Measurements from ENCODE around the gene TMEM60.

TMEM60 gene

GRCh38 chr7:77783545-77783944, 14.7 kb downstream of the TMEM60 start:
- TF ChIP-seq, protein P1, sequence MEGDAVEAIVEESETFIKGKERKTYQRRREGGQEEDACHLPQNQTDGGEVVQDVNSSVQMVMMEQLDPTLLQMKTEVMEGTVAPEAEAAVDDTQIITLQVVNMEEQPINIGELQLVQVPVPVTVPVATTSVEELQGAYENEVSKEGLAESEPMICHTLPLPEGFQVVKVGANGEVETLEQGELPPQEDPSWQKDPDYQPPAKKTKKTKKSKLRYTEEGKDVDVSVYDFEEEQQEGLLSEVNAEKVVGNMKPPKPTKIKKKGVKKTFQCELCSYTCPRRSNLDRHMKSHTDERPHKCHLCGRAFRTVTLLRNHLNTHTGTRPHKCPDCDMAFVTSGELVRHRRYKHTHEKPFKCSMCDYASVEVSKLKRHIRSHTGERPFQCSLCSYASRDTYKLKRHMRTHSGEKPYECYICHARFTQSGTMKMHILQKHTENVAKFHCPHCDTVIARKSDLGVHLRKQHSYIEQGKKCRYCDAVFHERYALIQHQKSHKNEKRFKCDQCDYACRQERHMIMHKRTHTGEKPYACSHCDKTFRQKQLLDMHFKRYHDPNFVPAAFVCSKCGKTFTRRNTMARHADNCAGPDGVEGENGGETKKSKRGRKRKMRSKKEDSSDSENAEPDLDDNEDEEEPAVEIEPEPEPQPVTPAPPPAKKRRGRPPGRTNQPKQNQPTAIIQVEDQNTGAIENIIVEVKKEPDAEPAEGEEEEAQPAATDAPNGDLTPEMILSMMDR (IDR thresholded peaks at IDR 0.05; ENCODE audit: low read depth, low read length): no peak
- in situ Hi-C loops (cut with HindIII; ENCODE audit: low sequenced_read_pairs): no loop called here
- no peak overlapping the region for H3K4me3 ChIP-seq (ENCODE audit: low read depth, low read length)
- no peak for DNase-seq (ENCODE audit: low read depth, low spot score)

DNA sequence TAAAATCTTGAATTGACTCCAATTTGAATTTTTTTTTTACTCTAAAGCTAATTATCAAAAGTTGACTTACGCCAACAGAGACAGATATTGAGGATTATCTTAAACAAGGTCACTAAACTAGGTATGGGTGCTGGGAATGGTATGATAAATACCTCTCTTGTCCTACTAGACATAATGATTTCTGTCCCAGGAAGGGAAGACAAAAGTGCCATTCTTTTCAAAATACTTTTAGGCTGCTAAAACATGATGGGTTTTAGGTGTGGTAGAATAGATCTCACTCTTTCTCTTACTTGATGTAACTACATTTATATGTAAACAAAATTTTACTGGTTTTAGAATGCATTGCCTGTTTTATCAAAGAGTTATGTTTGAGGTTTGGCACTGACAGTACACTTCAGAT, 15.1 kb downstream of the TMEM60 start:
- in situ Hi-C loops (cut with HindIII; ENCODE audit: low sequenced_read_pairs): no loop called here
- DNase-seq (ENCODE audit: low read depth, low spot score): no peak
- no peak overlapping the region for H3K4me3 ChIP-seq (ENCODE audit: low read depth, low read length)
- TF ChIP-seq, protein P1 (IDR thresholded peaks at IDR 0.05; ENCODE audit: low read depth, low read length): no peak

- H3K4me3 ChIP-seq (ENCODE audit: low read depth, low read length): no peak overlapping the region
- in situ Hi-C loops (cut with HindIII; ENCODE audit: low sequenced_read_pairs): no loop called here
- TF ChIP-seq, protein P1 (IDR thresholded peaks at IDR 0.05; ENCODE audit: low read depth, low read length): no peak
- no peak for DNase-seq (ENCODE audit: low read depth, low spot score)
Measured at GRCh38 chr7:77782383-77782782, 15.9 kb downstream of the TMEM60 start.

DNA sequence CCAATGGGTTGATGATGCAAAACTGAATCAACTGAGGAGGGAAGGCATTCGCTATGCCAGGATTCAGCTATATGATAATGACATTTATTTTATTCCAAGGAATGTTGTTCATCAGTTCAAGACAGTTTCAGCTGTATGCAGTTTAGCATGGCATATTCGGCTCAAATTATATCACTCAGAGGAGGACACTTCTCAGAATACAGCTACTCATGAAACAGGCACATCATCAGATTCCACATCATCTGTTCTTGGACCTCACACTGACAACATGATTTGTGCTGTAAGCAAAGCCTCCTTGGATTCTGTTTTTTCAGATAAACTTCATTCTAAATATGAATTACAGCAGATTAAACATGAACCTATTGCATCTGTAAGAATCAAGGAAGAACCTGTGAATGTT, 19.7 kb downstream of the TMEM60 start:
- in situ Hi-C loops (cut with HindIII; ENCODE audit: low sequenced_read_pairs): no loop called here
- no peak for DNase-seq (ENCODE audit: low read depth, low spot score)
- TF ChIP-seq, protein P1 (IDR thresholded peaks at IDR 0.05; ENCODE audit: low read depth, low read length): no peak
- no peak overlapping the region for H3K4me3 ChIP-seq (ENCODE audit: low read depth, low read length)

- H3K4me3 ChIP-seq (ENCODE audit: low read depth, low read length): no peak overlapping the region
- TF ChIP-seq, protein P1 (IDR thresholded peaks at IDR 0.05; ENCODE audit: low read depth, low read length): no peak
- DNase-seq (ENCODE audit: low read depth, low spot score): no peak
- in situ Hi-C loops (cut with HindIII; ENCODE audit: low sequenced_read_pairs): no loop called here
Measured at GRCh38 chr7:77771901-77772300, 26.3 kb downstream of the TMEM60 start.

- in situ Hi-C loops (cut with HindIII; ENCODE audit: low sequenced_read_pairs): no loop called here
- DNase-seq (ENCODE audit: low read depth, low spot score): no peak
- TF ChIP-seq, protein P1 (IDR thresholded peaks at IDR 0.05; ENCODE audit: low read depth, low read length): no peak
- no peak overlapping the region for H3K4me3 ChIP-seq (ENCODE audit: low read depth, low read length)
Measured at GRCh38 chr7:77770316-77770715, 27.9 kb downstream of the TMEM60 start.

All from astrocyte of the spinal cord (primary cell).